Right forelimb (tissue), 1 donor: ENCODE measurements around the gene MEIG1.
"Not testable (repeated sequence)": the region's sequence is repeated elsewhere in the genome, so short reads cannot be mapped to it uniquely, and the experiment has no call there.

ENCODE experiments used
- DNase-seq: peaks from one replicate; pipeline ENCODE4 v3.0.0-alpha.2; 2018

The MEIG1 gene

GRCh38 chr10:14958872-14959220, 342 bp upstream of the MEIG1 start:
- no peak for DNase-seq

GRCh38 chr10:14967897-14968296, 8.7 kb downstream of the MEIG1 start:
- DNase-seq, result no peak

DNA sequence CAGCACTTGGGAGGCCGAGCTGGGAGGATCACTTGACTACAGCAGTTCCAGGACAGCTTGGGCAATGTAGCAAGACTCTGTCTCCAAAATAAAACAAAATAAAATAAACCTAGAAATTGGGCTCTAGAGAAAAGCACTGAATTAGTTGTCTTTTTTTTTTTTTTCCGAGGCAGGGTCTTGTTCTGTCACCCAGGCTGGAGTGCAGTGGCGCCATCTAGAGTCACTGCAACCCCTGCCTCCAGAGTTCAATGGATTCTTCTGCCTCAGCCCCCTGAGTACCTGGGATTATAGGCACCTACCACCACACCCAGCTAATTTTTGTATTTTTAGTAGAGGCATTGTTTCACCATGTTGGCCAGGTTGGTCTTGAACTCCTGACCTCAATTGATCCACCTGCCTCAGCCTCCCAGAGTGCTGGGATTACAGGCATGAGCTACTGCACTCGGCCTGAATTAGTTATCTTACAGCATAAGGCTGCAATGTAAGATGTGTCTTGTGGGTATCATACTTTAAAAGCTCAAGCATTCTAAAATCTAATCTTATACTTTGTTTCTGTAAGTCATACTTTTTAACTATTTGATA, 12.8 kb downstream of the MEIG1 start:
- no peak for DNase-seq

DNA sequence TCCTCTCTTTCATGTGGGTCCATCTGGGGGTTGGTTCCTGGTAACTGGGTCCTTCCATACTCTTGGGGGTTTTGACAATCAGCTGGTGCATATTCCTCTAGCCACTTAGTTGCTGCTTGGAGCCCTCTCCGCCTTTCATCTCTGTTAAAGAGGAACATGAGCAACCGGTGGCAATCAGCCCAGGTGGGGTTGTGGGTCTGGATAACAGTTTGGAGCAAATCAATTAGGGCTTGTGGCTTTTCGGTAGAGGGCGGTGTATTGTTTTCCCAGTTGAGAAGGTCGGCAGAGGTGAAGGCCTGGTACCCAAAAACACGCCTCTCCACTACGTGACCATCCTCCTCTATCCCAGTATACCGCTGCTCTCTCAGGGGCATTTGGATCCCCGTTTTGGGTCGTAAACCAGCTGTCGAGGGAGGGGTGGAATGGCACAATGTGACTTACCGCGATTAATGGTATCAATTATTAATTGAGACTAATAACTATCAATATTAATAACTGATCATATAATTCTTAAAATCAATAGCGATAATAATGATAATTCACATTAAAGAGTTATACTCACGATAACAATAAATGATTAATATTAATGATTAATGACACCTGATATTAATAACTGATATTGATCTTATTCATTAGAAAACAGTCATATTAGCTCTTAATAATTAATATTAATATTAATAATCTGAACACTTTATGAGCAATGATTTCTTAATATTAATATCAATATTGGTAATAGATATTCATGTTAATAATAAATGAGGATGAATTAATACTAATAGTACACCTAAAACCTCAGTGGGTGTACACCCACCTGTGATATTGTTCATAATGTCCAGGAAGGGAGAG, 15.2 kb downstream of the MEIG1 start:
- not testable (repeated sequence) for DNase-seq

DNA sequence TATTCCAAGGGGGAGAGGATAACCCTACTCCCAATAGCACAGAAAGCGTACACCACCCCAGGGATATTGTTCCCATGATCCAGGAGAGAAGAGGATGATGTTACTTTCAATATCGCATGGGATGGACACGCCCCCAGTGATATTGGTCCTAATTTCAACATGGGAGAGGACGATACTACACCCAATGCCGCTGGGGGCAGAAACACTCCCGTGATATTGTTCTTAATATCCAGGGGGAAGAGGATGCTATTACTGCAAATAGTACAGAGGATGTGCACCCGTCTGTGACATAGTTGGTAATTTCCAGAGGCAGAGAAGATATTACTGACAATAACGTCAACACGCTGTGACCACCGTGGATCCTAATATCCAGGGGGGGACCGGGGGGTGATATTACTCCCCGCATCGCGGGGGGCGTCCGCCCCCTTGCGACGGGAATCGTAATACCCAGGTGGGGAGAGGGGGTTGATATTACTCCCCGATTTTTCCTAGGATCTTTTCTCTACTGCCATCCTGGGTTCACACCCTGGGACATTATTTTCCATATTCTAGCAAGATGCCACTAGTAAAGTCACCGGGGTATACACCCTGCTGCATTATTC, 16.6 kb downstream of the MEIG1 start:
- DNase-seq, result no peak

GRCh38 chr10:14982744-14983143, 23.6 kb downstream of the MEIG1 start:
- DNase-seq, result no peak

DNA sequence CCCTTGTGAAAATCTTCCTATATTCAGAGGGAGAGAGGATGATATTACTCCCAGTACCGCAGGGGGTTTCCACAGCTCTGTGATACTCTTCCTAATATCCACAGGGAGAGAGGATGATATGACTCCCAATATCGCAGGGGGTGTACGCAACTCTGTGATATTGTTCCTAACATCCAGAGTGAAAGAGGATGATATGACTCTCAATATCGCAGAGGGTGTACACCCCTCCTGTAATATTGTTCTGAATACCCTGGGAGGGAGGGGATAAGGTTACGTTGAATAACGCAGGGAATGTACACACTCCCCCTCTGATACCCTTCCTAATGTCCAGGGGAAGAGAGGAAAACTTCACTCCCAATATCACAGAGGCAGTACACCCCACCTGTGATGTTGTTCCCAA, 30.4 kb downstream of the MEIG1 start:
- not testable (repeated sequence) for DNase-seq

DNA sequence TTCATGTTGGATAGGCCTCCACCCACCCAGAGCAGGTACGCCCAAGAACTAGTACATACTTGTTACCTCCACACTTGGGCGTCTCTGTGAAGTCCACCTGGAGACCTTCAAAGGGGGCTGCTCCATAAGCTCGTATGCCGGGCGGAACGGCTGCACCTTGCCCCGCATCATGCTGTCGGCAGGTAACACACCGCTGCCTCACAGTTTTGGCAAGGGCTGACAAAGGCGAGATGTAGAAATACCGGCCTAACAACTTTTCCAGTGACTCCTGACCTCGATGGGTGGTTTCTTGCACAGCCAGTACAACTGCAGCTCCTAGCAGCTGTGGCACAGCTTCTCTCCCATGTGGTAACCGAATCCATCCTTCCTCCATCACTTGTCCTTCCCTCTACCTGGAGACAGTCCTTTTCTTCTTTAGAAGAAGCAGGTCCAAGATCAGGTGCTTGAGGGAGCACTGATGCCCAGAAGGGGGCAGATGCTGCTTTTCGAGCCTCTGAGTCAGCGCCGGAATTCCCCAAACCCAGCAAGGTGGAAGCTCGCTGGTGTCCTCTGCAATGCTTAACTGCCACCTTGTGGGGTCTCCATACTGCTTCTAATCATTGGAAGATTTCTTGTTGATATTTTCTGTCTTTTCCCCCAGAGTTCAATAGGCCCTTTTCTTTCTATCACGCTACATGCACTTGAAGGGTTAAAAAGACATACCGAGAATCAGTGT, 32.0 kb downstream of the MEIG1 start:
- not testable (repeated sequence) for DNase-seq

DNA sequence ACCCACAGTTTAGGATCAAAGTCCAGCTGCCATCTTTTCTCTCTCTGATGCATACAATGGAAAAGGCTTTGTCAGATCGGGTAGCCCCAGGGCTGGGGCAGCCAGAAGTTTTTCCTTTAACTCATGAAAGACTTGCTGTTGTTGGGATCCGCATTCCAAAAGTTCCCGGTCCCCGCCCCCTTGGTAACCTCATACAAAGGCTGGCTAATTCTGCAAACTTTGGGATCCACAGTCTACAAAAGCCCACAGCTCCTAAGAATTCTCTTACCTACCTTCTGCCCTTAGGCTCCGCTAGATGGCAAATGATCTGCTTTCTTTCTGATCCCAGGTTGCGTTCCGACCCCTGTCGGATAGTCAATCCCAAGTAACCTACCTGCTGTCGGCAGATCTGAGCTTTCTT, 33.1 kb downstream of the MEIG1 start:
- DNase-seq, result not testable (repeated sequence)

- DNase-seq, result not testable (repeated sequence)
These were observed 34.6 kb downstream of the MEIG1 start for GRCh38 chr10:14993500-14994455.

- DNase-seq, result peak; percentile 46
These were observed 36.9 kb downstream of the MEIG1 start for GRCh38 chr10:14995964-14996565.

DNA sequence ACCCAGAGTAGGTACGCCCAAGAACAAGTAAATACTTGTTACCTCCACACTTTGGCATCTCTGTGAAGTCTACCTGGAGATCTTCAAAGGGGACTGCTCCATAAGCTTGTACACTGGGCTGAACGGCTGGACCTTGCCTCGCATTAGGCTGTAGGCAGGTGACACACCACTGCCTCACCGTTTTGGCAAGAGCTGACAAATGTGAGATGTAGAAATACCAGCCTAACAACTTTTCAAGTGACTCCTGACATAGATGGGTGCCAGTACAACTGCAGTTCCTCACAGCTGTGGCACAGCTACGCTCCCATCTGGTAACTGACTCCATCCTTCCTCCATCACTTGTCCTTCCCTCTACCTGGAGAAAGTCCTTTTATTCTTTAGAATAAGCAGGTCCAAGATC, 54.3 kb downstream of the MEIG1 start:
- not testable (repeated sequence) for DNase-seq

DNA sequence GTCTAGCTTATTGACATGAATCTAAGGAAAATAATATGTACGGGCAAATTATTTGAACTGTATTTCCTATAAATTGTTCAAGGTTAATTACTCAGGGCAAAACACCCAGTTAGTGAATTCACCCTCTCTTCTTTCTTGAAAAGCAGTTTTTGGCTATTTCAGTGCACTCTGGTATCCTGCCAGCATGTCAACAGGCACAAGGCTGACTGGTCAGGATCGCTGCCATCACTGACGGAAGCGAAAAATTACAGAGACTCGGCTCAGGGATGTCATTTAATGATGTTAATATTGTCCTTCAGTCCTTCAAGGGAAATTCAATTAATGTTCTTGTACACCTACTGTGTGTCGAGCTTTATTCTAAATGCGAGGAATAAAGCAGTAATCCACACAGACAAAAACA, 56.3 kb downstream of the MEIG1 start:
- DNase-seq, result no peak

DNA sequence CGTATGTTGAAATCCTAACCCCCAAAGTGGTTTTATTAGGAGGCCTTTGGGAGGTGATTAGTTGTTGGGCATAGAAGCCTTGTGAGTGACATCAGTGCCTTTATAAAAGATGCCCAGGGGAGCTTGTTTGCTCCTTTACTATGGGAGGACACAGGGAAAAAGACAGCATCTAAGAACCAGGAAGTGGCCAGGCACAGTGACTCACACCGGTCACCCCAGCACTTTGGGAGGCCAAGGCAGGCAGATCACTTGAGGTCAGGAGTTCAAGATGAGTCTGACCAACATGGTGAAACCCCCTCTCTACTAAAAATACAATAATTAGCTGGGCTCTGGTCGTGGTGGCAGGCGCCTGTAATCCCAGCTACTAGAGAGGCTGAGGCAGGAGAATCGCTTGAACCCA, 61.8 kb downstream of the MEIG1 start:
- DNase-seq, result not testable (repeated sequence)
